HEK293T (cell line): ENCODE results near the gene RCAN3.

Source experiments
- ARNT ChIP-seq: fragments of 450-650 bp; IDR thresholded peaks from 2 replicates; pipeline ENCODE4 v1.6.1; 2017; ENCODE audit warnings: mild to moderate bottlenecking
- CTBP1 ChIP-seq: fragments of 450-650 bp; IDR thresholded peaks from 2 replicates; pipeline ENCODE4 v1.6.1; 2016; ENCODE audit warnings: borderline replicate concordance
- FOXK2 ChIP-seq: fragments of 450-650 bp; IDR thresholded peaks from 2 replicates; pipeline ENCODE4 v1.6.1; 2016; ENCODE audit warnings: mild to moderate bottlenecking
- L3MBTL2 ChIP-seq: fragments of 450-650 bp; conservative IDR thresholded peaks from 2 replicates; pipeline ENCODE4 v1.6.1; 2016; ENCODE audit warnings: mild to moderate bottlenecking
- TF ChIP-seq, protein P1 (sequence below): fragments of 450-650 bp; IDR thresholded peaks from 2 replicates; pipeline ENCODE4 v1.6.1; 2016

- TF ChIP-seq FOXK2: no peak
- no peak for TF ChIP-seq ARNT
- TF ChIP-seq, protein P1, sequence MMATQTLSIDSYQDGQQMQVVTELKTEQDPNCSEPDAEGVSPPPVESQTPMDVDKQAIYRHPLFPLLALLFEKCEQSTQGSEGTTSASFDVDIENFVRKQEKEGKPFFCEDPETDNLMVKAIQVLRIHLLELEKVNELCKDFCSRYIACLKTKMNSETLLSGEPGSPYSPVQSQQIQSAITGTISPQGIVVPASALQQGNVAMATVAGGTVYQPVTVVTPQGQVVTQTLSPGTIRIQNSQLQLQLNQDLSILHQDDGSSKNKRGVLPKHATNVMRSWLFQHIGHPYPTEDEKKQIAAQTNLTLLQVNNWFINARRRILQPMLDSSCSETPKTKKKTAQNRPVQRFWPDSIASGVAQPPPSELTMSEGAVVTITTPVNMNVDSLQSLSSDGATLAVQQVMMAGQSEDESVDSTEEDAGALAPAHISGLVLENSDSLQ: no peak
- no peak for TF ChIP-seq L3MBTL2
- TF ChIP-seq CTBP1: no peak
Observed at GRCh38 chr1:24586970-24587820, 84.6 kb downstream of the RCAN3 start.
